PC-3 (cell line): ENCODE measurements around the gene HDHD5. TPM values are rescaled to one million over a fixed set of nuclear protein-coding genes. Genes with fewer than 3 reads are reported as not detected.

Source experiments
- ATAC-seq: fragments of 200-7000 bp; cut with Tn5 transposase; 2 replicates; pipeline ENCODE4 v1.9.1; 2020; ENCODE audit warnings: mild to moderate bottlenecking, moderate library complexity
- BruUV-seq: library from RNA; stranded (reverse); fragments of 400-500 nt; replicated peaks from 2 replicates; lab custom pipeline; 2021; lab: Mats Ljungman, UMichigan
- CTCF ChIA-PET: fragments of 300-600 bp; sonication (Branson Sonifier 250); formaldehyde crosslinking; loops from one replicate; lab custom pipeline; 2022; ENCODE audit warnings: antibody characterized with exemption; lab: Charles Lee
- POLR2A ChIA-PET: fragments of 300-600 bp; sonication (Branson Sonifier 250); formaldehyde crosslinking; loops from one replicate; lab custom pipeline; 2022; ENCODE audit warnings: antibody characterized with exemption; ENCODE audit not compliant: unreplicated experiment; lab: Charles Lee
- DNase-seq: peaks from one replicate; pipeline ENCODE4 v3.0.0-alpha.2; 2015
- H2AFZ ChIP-seq: fragments of 300-600 bp; sonication (generic); 2 replicates; pipeline ENCODE4 v1.6.0; 2016; ENCODE audit warnings: antibody characterized with exemption, low read length
- H3F3A ChIP-seq: fragments of 300-600 bp; sonication (generic); one replicate; pipeline ENCODE4 v1.6.0; 2017; ENCODE audit warnings: antibody characterized with exemption, low read length, control low read depth, mild to moderate bottlenecking; ENCODE audit not compliant: unreplicated experiment
- H3K27ac ChIP-seq: fragments of 300-600 bp; sonication (generic); 2 replicates; pipeline ENCODE4 v1.5.1; 2016; ENCODE audit warnings: mild to moderate bottlenecking, low read length
- H3K27me3 ChIP-seq: fragments of 300-600 bp; sonication (generic); 2 replicates; pipeline ENCODE4 v1.6.1; 2016; ENCODE audit warnings: low read length, mixed read lengths
- H3K36me3 ChIP-seq: fragments of 300-600 bp; sonication (generic); 2 replicates; pipeline ENCODE4 v1.6.1; 2016; ENCODE audit warnings: low read depth, mixed run types, low read length, mixed read lengths
- H3K4me1 ChIP-seq: fragments of 300-600 bp; sonication (generic); 2 replicates; pipeline ENCODE4 v1.5.1; 2016; ENCODE audit warnings: low read length; ENCODE audit not compliant: insufficient read depth
- H3K4me2 ChIP-seq: fragments of 300-600 bp; sonication (generic); 2 replicates; pipeline ENCODE4 v1.6.0; 2016; ENCODE audit warnings: low read length
- H3K4me3 ChIP-seq: fragments of 300-600 bp; sonication (generic); 2 replicates; pipeline ENCODE4 v1.5.1; 2016; ENCODE audit warnings: mild to moderate bottlenecking, low read length, mixed read lengths
- H3K79me2 ChIP-seq: fragments of 300-600 bp; sonication (generic); 2 replicates; pipeline ENCODE4 v1.6.1; 2017; ENCODE audit warnings: low read length, mixed read lengths
- H3K9ac ChIP-seq: fragments of 300-600 bp; sonication (generic); 2 replicates; pipeline ENCODE4 v1.6.0; 2016; ENCODE audit warnings: mild to moderate bottlenecking, low read length
- H3K9me2 ChIP-seq: fragments of 300-600 bp; sonication (generic); replicated peaks from 2 replicates; pipeline ENCODE4 v1.6.1; 2016; ENCODE audit warnings: mixed run types, low read length, mixed read lengths
- H3K9me3 ChIP-seq: fragments of 300-600 bp; sonication (generic); 2 replicates; pipeline ENCODE4 v1.6.1; 2016; ENCODE audit warnings: low read length, mixed read lengths
- H4K20me1 ChIP-seq: fragments of 300-600 bp; sonication (generic); 2 replicates; pipeline ENCODE4 v1.6.1; 2016; ENCODE audit warnings: low read length, mixed read lengths
- CTCF ChIP-seq: fragments of 300-600 bp; sonication (generic); conservative IDR thresholded peaks from 2 replicates; pipeline ENCODE4 v1.5.1; 2017; ENCODE audit warnings: antibody characterized with exemption, low read depth, mild to moderate bottlenecking, low read length
- EZH2 ChIP-seq: fragments of 300-600 bp; sonication (generic); IDR thresholded peaks from one replicate; pipeline ENCODE4 v1.6.1; 2017; ENCODE audit warnings: antibody characterized with exemption, mild to moderate bottlenecking, low read length; ENCODE audit not compliant: unreplicated experiment
- EZH2phosphoT487 ChIP-seq: fragments of 300-600 bp; sonication (generic); IDR thresholded peaks from 2 replicates; pipeline ENCODE4 v1.6.1; 2018; ENCODE audit warnings: mild to moderate bottlenecking, antibody characterized with exemption, low read length, borderline replicate concordance
- intact Hi-C: fragments of 100-400 bp; cut with micrococcal nuclease; formaldehyde crosslinking; loops from 2 replicates; pipeline ENCODE4 v1.9.0; 2023
- total RNA-seq: library from RNA; depleted of rRNA; stranded (reverse); fragments of >200 nt; gene quantifications from 2 replicates; pipeline ENCODE4 v1.2.3, GENCODE V29; 2014

Gene HDHD5
- total RNA-seq, 1 experiment from 2014 or later: 57.3 TPM

- Histone ChIP-seq H3K9me3 (no peaks in the 10 kb centered on the region), H3K79me2 (no peaks in the 10 kb centered on the region), H4K20me1 (no peaks in the 10 kb centered on the region), H3K9me2 (no peaks in the 10 kb centered on the region), H3K4me1 (no peaks in the 10 kb centered on the region), H3K4me3 (no peak overlapping the region), H3K4me2 (no peak overlapping the region), H3K27me3 (no peaks in the 10 kb centered on the region), H3K27ac (no peak overlapping the region), H3K9ac (no peak overlapping the region), H3K36me3 (no peaks in the 10 kb centered on the region), H3F3A (no peaks in the 10 kb centered on the region), H2AFZ (no peak overlapping the region)
- ATAC-seq (no peak), DNase-seq (no peak)
- TF ChIP-seq EZH2phosphoT487: no peak
- TF ChIP-seq CTCF: no peak
- TF ChIP-seq EZH2: no peak
- intact Hi-C loops: no loop called here
- ChIA-PET POLR2A (no interaction called here), CTCF (no interaction called here)
- no TSS peak for BruUV-seq
Observed at GRCh38 chr22:17098379-17098819, 60.7 kb downstream of the HDHD5 start.

DNA sequence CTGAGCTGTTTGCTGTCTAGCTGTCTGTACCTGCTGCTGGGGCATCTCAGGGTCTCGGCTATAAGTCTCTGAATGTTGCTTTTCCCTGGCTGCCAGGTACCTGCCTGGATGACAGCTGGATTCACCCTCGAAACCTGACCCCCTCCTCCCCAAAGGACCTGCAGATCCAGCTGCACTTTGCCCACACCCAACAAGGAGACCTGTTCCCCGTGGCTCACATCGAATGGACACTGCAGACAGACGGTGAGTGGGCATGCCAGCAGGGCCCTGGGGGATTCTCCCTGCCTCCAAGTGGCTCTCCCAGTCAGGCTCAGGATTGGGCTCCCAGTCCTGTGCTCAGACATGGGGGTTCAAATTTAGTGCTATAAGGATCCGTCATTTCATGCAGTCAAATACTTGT lies 61.4 kb downstream of the HDHD5 start:
- intact Hi-C loops: no loop called here
- H3K36me3 ChIP-seq: no peaks in the 10 kb centered on the region
- H3K79me2 ChIP-seq: no peaks in the 10 kb centered on the region

More for the DNA sequence above, 61.4 kb downstream of the HDHD5 start:
- Histone ChIP-seq H4K20me1 (no peaks in the 10 kb centered on the region), H3K4me1 (no peaks in the 10 kb centered on the region), H3K27me3 (no peaks in the 10 kb centered on the region), H3K9me2 (no peaks in the 10 kb centered on the region), H3K27ac (no peak overlapping the region), H3K9ac (no peak overlapping the region), H3K4me3 (no peak overlapping the region), H2AFZ (no peak overlapping the region), H3K9me3 (no peaks in the 10 kb centered on the region), H3K4me2 (no peak overlapping the region), H3F3A (no peaks in the 10 kb centered on the region)
- no peak for DNase-seq
- TF ChIP-seq EZH2 (no peak), EZH2phosphoT487 (no peak), CTCF (no peak)
- ChIA-PET POLR2A (no interaction called here), CTCF (no interaction called here)
- ATAC-seq: no peak
- no TSS peak for BruUV-seq
